OCI-LY7 (cell line): ENCODE measurements around the gene USP38. TPM values are rescaled to one million over a fixed set of nuclear protein-coding genes. Genes with fewer than 3 reads are reported as not detected.

ENCODE experiments used
- BruUV-seq: library from RNA; stranded (reverse); fragments of 400-500 nt; replicated peaks from 2 replicates; lab custom pipeline; 2021; lab: Mats Ljungman, UMichigan
- CTCF ChIA-PET: fragments of 300-600 bp; sonication (Branson Sonifier 250); formaldehyde crosslinking; loops from one replicate; lab custom pipeline; 2022; ENCODE audit warnings: antibody characterized with exemption; ENCODE audit not compliant: unreplicated experiment; lab: Charles Lee
- POLR2A ChIA-PET: fragments of 300-600 bp; sonication (Branson Sonifier 250); formaldehyde crosslinking; loops from one replicate; lab custom pipeline; 2022; ENCODE audit warnings: antibody characterized with exemption; lab: Charles Lee
- DNase-seq: peaks from one replicate; pipeline ENCODE4 v3.0.0-alpha.2; 2015; ENCODE audit warnings: low spot score
- H2AFZ ChIP-seq: fragments of 200-600 bp; sonication (generic), shearing (Covaris generic); 2 replicates; pipeline ENCODE4 v1.6.1; 2014; ENCODE audit warnings: mild to moderate bottlenecking, antibody characterized with exemption, low read length, moderate library complexity
- H3K27ac ChIP-seq: fragments of 200-600 bp; sonication (generic); 2 replicates; pipeline ENCODE4 v1.5.1; 2014; ENCODE audit warnings: mixed run types, low read depth, mild to moderate bottlenecking, moderate library complexity, low read length, inconsistent platforms; ENCODE audit not compliant: poor library complexity, severe bottlenecking
- H3K36me3 ChIP-seq: fragments of 200-600 bp; sonication (generic); 2 replicates; pipeline ENCODE4 v1.6.1; 2014; ENCODE audit warnings: mild to moderate bottlenecking, antibody characterized with exemption, low read length, moderate library complexity, mixed read lengths; ENCODE audit not compliant: insufficient read depth
- H3K4me1 ChIP-seq: fragments of 200-600 bp; sonication (generic); 2 replicates; pipeline ENCODE4 v1.5.1; 2014; ENCODE audit warnings: mild to moderate bottlenecking, low read length; ENCODE audit not compliant: insufficient read depth, poor library complexity, severe bottlenecking
- H3K4me2 ChIP-seq: fragments of 200-600 bp; sonication (generic); 2 replicates; pipeline ENCODE4 v1.6.1; 2014; ENCODE audit warnings: mild to moderate bottlenecking, low read length
- H3K4me3 ChIP-seq: fragments of 200-600 bp; sonication (generic); 2 replicates; pipeline ENCODE4 v1.5.1; 2014; ENCODE audit warnings: mild to moderate bottlenecking, low read depth, low read length; ENCODE audit not compliant: poor library complexity, severe bottlenecking
- H3K79me2 ChIP-seq: fragments of 200-600 bp; sonication (generic); 2 replicates; pipeline ENCODE4 v1.6.1; 2016; ENCODE audit warnings: low read depth, mild to moderate bottlenecking, low read length, moderate library complexity, mixed read lengths; ENCODE audit not compliant: insufficient read depth
- H3K9me2 ChIP-seq: fragments of 200-600 bp; sonication (generic); 2 replicates; pipeline ENCODE4 v1.6.1; 2016; ENCODE audit warnings: mild to moderate bottlenecking, low read length, mixed read lengths; ENCODE audit not compliant: insufficient read depth
- H3K9me3 ChIP-seq: fragments of 200-600 bp; sonication (generic); 2 replicates; pipeline ENCODE4 v1.6.1; 2014; ENCODE audit warnings: mild to moderate bottlenecking, mixed run types, low read length, mixed read lengths
- H4K20me1 ChIP-seq: fragments of 200-600 bp; sonication (generic); 2 replicates; pipeline ENCODE4 v1.6.1; 2014; ENCODE audit warnings: mild to moderate bottlenecking, antibody characterized with exemption, low read length, moderate library complexity, mixed read lengths; ENCODE audit not compliant: insufficient read depth
- EZH2phosphoT487 ChIP-seq: fragments of 200-600 bp; sonication (generic); IDR thresholded peaks from 2 replicates; pipeline ENCODE4 v1.6.1; 2018; ENCODE audit warnings: low read depth, borderline replicate concordance, mild to moderate bottlenecking, mixed run types, antibody characterized with exemption, low read length, moderate library complexity, mixed read lengths
- intact Hi-C: fragments of 100-400 bp; cut with micrococcal nuclease; formaldehyde crosslinking; loops from one replicate; pipeline ENCODE4 v1.10.0; 2022; ENCODE audit not compliant: unreplicated experiment
- total RNA-seq, 2 experiments: library from RNA; depleted of rRNA in 1 of 2; stranded (reverse); fragments of >200 nt in 1 of 2; shearing (Covaris generic) in 1 of 2; gene quantifications; 2 replicates each; pipeline ENCODE4 v1.2.3, GENCODE V29; 2014 to 2022
- TF ChIP-seq, protein P1 (sequence below): fragments of 200-600 bp; sonication (generic); conservative IDR thresholded peaks from 2 replicates; pipeline ENCODE4 v1.5.1; 2014; ENCODE audit warnings: mild to moderate bottlenecking, antibody characterized with exemption, low read length, moderate library complexity, mixed read lengths

Gene USP38
- total RNA-seq, 2 experiments from 2014 or later = 23.6 to 25.7 TPM

DNA sequence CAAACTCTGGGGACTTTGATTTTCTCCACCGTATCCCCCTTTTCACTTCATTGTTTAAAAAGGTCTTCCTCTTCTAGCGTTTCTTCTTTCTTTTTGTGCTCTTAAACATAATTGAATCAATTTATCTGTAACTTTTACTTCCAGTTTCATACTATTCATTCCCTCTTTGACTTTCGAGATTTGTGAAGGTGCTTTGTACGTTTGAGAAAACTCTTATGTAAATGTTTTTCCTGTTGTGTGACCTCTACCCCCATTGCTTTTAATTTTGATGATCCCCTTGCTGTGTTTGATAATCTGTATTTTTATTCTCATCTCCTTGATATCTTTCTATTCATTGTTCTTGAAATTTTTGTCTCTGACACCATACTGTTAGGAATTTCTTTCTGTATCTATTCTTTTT is 4.8 kb downstream of the USP38 start:
- peaks cover 29% of the 10 kb centered on the region for H3K4me1 ChIP-seq
- no TSS peak for BruUV-seq
- H2AFZ ChIP-seq = no peak overlapping the region
- H4K20me1 ChIP-seq = peaks cover 38% of the 10 kb centered on the region
- peak overlapping the region; percentile 94 for H3K4me3 ChIP-seq
- peaks cover 89% of the 10 kb centered on the region for H3K79me2 ChIP-seq
- H3K27ac ChIP-seq = peak overlapping the region; percentile 38
- intact Hi-C loops = loop anchor here (5.0 kb wide), 3 partner anchors 168 to 293 kb away; no protein-coding TSS in a partner anchor
- peak; percentile 23 for DNase-seq
- no peaks in the 10 kb centered on the region for H3K9me2 ChIP-seq
- TF ChIP-seq, protein P1, sequence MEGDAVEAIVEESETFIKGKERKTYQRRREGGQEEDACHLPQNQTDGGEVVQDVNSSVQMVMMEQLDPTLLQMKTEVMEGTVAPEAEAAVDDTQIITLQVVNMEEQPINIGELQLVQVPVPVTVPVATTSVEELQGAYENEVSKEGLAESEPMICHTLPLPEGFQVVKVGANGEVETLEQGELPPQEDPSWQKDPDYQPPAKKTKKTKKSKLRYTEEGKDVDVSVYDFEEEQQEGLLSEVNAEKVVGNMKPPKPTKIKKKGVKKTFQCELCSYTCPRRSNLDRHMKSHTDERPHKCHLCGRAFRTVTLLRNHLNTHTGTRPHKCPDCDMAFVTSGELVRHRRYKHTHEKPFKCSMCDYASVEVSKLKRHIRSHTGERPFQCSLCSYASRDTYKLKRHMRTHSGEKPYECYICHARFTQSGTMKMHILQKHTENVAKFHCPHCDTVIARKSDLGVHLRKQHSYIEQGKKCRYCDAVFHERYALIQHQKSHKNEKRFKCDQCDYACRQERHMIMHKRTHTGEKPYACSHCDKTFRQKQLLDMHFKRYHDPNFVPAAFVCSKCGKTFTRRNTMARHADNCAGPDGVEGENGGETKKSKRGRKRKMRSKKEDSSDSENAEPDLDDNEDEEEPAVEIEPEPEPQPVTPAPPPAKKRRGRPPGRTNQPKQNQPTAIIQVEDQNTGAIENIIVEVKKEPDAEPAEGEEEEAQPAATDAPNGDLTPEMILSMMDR = no peak
- TF ChIP-seq EZH2phosphoT487 = no peak
- H3K4me2 ChIP-seq = peak overlapping the region; percentile 85
- H3K36me3 ChIP-seq = peaks cover 76% of the 10 kb centered on the region
- ChIA-PET POLR2A (interaction anchor here (0.6 to 2.3 kb wide), 8 partner anchors 10 to 324 kb away, joined by 3 to 12 read pairs (median 3); no protein-coding TSS in a partner anchor), CTCF (no interaction called here)
- H3K9me3 ChIP-seq = no peaks in the 10 kb centered on the region

DNA sequence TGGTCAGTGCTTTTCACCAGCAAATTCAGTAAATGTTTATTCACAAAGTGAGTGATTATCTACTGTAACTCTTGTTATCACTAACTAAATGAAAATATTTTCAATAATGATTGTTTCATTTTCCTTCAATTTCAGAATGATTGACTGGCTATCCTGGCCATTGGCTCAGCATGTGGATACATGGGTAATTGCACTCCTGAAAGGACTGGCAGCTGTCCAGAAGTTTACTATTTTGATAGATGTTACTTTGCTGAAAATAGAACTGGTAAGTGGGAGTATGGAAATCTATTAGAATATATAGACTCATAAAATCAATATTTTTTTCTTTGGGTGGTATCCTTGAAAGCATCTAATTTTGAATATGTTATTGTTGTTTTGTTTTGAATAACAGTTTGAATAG is 10.9 kb downstream of the USP38 start:
- Histone ChIP-seq H3K9me2 (no peaks in the 10 kb centered on the region), H3K36me3 (peaks cover 99% of the 10 kb centered on the region), H2AFZ (no peak overlapping the region), H3K4me3 (no peak overlapping the region), H3K4me2 (no peak overlapping the region), H3K9me3 (no peaks in the 10 kb centered on the region), H3K79me2 (peaks cover 45% of the 10 kb centered on the region), H4K20me1 (no peaks in the 10 kb centered on the region), H3K27ac (no peak overlapping the region), H3K4me1 (peaks cover 6% of the 10 kb centered on the region)
- DNase-seq = no peak
- TF ChIP-seq, protein P1 = no peak
- TF ChIP-seq EZH2phosphoT487 = no peak
- ChIA-PET CTCF (no interaction called here), POLR2A (no interaction called here)
- intact Hi-C loops = no loop called here
- BruUV-seq = no TSS peak

DNA sequence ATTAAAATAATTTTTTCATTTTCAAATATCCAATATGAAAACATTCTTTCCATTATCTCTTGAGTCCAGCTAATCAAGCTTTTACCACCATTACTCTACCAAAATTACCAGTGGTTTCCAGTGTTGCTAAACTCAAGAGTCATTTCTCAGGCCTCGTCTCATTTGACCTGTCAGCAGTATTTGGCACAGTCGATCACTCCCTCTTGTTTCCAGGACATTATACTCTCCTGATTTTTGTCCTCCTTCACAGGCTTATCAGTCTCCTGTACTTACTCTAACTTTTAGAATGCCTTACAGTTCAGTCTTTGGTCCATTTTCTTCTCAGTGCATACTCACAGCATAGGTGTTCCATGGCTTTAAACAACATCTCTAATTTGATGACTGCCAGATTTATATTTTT is 11.6 kb downstream of the USP38 start:
- H3K79me2 ChIP-seq = peaks cover 37% of the 10 kb centered on the region; the same call in 1 of the 2 replicates
- no peak overlapping the region for H3K4me3 ChIP-seq
- peaks cover 99% of the 10 kb centered on the region for H3K36me3 ChIP-seq
- H3K4me2 ChIP-seq = no peak overlapping the region
- H3K9me3 ChIP-seq = no peaks in the 10 kb centered on the region
- ChIA-PET POLR2A (no interaction called here), CTCF (no interaction called here)
- no peaks in the 10 kb centered on the region for H4K20me1 ChIP-seq
- DNase-seq = no peak
- no TSS peak for BruUV-seq
- intact Hi-C loops = no loop called here
- H3K27ac ChIP-seq = no peak overlapping the region
- no peak overlapping the region for H2AFZ ChIP-seq
- no peak for TF ChIP-seq EZH2phosphoT487
- TF ChIP-seq, protein P1 = no peak
- H3K4me1 ChIP-seq = no peaks in the 10 kb centered on the region
- no peaks in the 10 kb centered on the region for H3K9me2 ChIP-seq
